Ishikawa (cell line): Measurements from ENCODE around the gene CCDC66.

ENCODE experiments used
- CEBPB ChIP-seq: IDR thresholded peaks from 2 replicates; pipeline ENCODE4 v1.6.1; 2012
- CREB1 ChIP-seq: IDR thresholded peaks from 2 replicates; pipeline ENCODE4 v1.6.1; 2012; ENCODE audit warnings: low read depth
- EGR1 ChIP-seq: IDR thresholded peaks from 2 replicates; pipeline ENCODE4 v1.6.1; 2012
- EP300 ChIP-seq: IDR thresholded peaks from 2 replicates; pipeline ENCODE4 v1.6.1; 2012; ENCODE audit warnings: borderline replicate concordance
- FOXM1 ChIP-seq: IDR thresholded peaks from 2 replicates; pipeline ENCODE4 v1.6.1; 2012; ENCODE audit warnings: low read depth, borderline replicate concordance
- TAF1 ChIP-seq: IDR thresholded peaks from 2 replicates; pipeline ENCODE4 v1.6.1; 2012; ENCODE audit warnings: low read depth, mild to moderate bottlenecking
- TCF12 ChIP-seq: IDR thresholded peaks from 2 replicates; pipeline ENCODE4 v1.6.1; 2012; ENCODE audit warnings: low read depth
- TEAD4 ChIP-seq: IDR thresholded peaks from 2 replicates; pipeline ENCODE4 v1.6.1; 2012
- YY1 ChIP-seq: IDR thresholded peaks from 2 replicates; pipeline ENCODE4 v1.6.1; 2012; ENCODE audit warnings: low read depth
- TF ChIP-seq, protein P1 (sequence below): IDR thresholded peaks from 2 replicates; pipeline ENCODE4 v1.6.1; 2012
- TF ChIP-seq, protein P2 (sequence below): IDR thresholded peaks from 2 replicates; pipeline ENCODE4 v1.6.1; 2012; ENCODE audit warnings: low read depth, mild to moderate bottlenecking
- TF ChIP-seq, protein P3 (sequence below): IDR thresholded peaks from 2 replicates; pipeline ENCODE4 v1.6.1; 2012

DNA sequence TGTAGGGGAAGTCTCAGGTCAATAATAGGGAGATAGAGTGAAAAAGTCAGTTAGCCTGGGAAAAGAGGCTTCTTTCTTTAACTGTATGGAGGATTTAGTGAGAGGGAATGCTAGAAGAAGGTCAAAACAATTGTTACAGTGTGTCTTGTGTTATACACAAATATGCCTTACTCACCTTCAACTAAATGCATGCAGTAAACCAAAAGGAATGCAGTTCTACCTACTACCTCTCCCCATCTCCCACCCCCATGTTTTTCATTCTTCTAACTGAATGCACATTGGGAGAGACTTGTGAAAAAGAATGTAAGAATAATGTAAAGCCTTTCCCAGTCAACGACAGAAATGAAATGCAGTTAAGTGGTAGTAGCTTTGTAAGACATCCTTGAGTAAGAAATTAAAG lies 33.8 kb downstream of the CCDC66 start:
- TF ChIP-seq TCF12 (no peak), TEAD4 (peak; percentile 59), YY1 (no peak), EP300 (no peak), TAF1 (no peak), CREB1 (no peak), CEBPB (no peak), EGR1 (no peak), FOXM1 (no peak)
- TF ChIP-seq, protein P1, sequence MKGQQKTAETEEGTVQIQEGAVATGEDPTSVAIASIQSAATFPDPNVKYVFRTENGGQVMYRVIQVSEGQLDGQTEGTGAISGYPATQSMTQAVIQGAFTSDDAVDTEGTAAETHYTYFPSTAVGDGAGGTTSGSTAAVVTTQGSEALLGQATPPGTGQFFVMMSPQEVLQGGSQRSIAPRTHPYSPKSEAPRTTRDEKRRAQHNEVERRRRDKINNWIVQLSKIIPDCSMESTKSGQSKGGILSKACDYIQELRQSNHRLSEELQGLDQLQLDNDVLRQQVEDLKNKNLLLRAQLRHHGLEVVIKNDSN, result no peak
- TF ChIP-seq, protein P2, sequence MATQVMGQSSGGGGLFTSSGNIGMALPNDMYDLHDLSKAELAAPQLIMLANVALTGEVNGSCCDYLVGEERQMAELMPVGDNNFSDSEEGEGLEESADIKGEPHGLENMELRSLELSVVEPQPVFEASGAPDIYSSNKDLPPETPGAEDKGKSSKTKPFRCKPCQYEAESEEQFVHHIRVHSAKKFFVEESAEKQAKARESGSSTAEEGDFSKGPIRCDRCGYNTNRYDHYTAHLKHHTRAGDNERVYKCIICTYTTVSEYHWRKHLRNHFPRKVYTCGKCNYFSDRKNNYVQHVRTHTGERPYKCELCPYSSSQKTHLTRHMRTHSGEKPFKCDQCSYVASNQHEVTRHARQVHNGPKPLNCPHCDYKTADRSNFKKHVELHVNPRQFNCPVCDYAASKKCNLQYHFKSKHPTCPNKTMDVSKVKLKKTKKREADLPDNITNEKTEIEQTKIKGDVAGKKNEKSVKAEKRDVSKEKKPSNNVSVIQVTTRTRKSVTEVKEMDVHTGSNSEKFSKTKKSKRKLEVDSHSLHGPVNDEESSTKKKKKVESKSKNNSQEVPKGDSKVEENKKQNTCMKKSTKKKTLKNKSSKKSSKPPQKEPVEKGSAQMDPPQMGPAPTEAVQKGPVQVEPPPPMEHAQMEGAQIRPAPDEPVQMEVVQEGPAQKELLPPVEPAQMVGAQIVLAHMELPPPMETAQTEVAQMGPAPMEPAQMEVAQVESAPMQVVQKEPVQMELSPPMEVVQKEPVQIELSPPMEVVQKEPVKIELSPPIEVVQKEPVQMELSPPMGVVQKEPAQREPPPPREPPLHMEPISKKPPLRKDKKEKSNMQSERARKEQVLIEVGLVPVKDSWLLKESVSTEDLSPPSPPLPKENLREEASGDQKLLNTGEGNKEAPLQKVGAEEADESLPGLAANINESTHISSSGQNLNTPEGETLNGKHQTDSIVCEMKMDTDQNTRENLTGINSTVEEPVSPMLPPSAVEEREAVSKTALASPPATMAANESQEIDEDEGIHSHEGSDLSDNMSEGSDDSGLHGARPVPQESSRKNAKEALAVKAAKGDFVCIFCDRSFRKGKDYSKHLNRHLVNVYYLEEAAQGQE, result no peak
- TF ChIP-seq, protein P3, sequence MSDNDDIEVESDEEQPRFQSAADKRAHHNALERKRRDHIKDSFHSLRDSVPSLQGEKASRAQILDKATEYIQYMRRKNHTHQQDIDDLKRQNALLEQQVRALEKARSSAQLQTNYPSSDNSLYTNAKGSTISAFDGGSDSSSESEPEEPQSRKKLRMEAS, result no peak
